Thyroid gland (tissue), 4 donors: ENCODE data around the gene TMEM267. TPM values are rescaled to one million over a fixed set of nuclear protein-coding genes. Genes with fewer than 3 reads are reported as not detected.

ENCODE experiments used
- DNase-seq, 2 donors: peaks; one replicate each; pipeline ENCODE4 v3.0.0-alpha.2; 2019
- H3K27ac ChIP-seq, 3 donors: fragments of 200-600 bp; sonication (generic); 1 replicate in 2 of 3; 2 replicates in 1 of 3; pipeline ENCODE4 v1.5.1; 2016 to 2019; ENCODE audit warnings: mild to moderate bottlenecking in 1 of 3, moderate library complexity in 1 of 3
- H3K27me3 ChIP-seq: fragments of 200-600 bp; sonication (generic); one replicate; pipeline ENCODE4 v1.5.1; 2019
- H3K36me3 ChIP-seq, 2 donors: fragments of 200-600 bp; sonication (generic); one replicate each; pipeline ENCODE4 v1.5.1; 2016 to 2019
- H3K4me1 ChIP-seq, 2 donors: fragments of 200-600 bp; sonication (generic); one replicate each; pipeline ENCODE4 v1.5.1; 2017 to 2019
- H3K4me3 ChIP-seq, 3 donors: fragments of 200-600 bp; sonication (generic); replicated peaks in 1 of 3; 1 replicate in 2 of 3; 2 replicates in 1 of 3; pipeline ENCODE4 v1.5.1; 2016; ENCODE audit warnings: mild to moderate bottlenecking in 1 of 3
- H3K9me3 ChIP-seq: fragments of 200-600 bp; sonication (generic); one replicate; pipeline ENCODE4 v1.5.1; 2017
- POLR2A ChIP-seq, 2 donors: fragments of 450-650 bp; IDR thresholded peaks; one replicate each; pipeline ENCODE4 v1.6.1; 2017; ENCODE audit warnings: antibody characterized with exemption in 2 of 2, mild to moderate bottlenecking in 2 of 2, moderate library complexity in 1 of 2
- WGBS, 2 donors: methylation state at CpG; one replicate each; pipeline ENCODE4 v1.1.5; 2017; 5-methylcytosine and 5-hydroxymethylcytosine counted together
- intact Hi-C: fragments of 100-400 bp; cut with DNase I; formaldehyde crosslinking; loops from one replicate; pipeline ENCODE4 v1.15.1; 2023
- total RNA-seq, 4 donors: library from RNA; depleted of rRNA; stranded (reverse); fragments of >200 nt; gene quantifications; one replicate each; pipeline ENCODE4 v1.2.3, GENCODE V29; 2016
- TF ChIP-seq, protein P1 (sequence below), 6 experiments: fragments of 200-600 bp in 3 of 6; fragments of 450-650 bp in 3 of 6; sonication (generic) in 3 of 6; IDR thresholded peaks; one replicate each; pipeline ENCODE4 v1.5.1; 2016 to 2019; ENCODE audit warnings: antibody characterized with exemption in 6 of 6, mild to moderate bottlenecking in 2 of 6, inconsistent platforms in 1 of 6, moderate library complexity in 1 of 6

TMEM267 gene
- total RNA-seq, 4 donors from 2014 or later, result 24.6 to 40.4 (median 29.2) TPM

DNA sequence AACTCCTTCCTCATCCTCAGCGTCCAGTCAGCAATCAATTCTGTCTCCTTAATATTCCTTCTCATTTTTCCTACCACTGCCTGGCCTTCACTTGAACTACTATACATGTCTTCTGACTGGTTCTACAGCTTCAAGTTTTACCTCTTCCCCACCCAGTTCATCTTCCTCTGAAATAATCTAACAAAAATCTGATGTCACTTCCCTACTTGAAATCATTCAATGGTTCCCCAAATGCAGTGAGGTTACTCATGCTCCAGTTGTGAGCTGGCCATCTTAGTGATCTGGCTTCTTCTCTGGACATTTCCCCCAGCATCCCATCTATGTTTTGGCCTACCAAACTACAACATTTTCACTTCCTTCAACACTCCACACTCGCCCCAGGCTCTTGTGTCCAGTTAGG lies 14.9 kb upstream of the TMEM267 start:
- TF ChIP-seq POLR2A (IDR thresholded peaks at IDR 0.05), result no peak
- TF ChIP-seq, protein P1, sequence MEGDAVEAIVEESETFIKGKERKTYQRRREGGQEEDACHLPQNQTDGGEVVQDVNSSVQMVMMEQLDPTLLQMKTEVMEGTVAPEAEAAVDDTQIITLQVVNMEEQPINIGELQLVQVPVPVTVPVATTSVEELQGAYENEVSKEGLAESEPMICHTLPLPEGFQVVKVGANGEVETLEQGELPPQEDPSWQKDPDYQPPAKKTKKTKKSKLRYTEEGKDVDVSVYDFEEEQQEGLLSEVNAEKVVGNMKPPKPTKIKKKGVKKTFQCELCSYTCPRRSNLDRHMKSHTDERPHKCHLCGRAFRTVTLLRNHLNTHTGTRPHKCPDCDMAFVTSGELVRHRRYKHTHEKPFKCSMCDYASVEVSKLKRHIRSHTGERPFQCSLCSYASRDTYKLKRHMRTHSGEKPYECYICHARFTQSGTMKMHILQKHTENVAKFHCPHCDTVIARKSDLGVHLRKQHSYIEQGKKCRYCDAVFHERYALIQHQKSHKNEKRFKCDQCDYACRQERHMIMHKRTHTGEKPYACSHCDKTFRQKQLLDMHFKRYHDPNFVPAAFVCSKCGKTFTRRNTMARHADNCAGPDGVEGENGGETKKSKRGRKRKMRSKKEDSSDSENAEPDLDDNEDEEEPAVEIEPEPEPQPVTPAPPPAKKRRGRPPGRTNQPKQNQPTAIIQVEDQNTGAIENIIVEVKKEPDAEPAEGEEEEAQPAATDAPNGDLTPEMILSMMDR (IDR thresholded peaks at IDR 0.05), result no peak
- WGBS, 2 donors, result 91 to 96% methylated on average over 2 of the region's 2 CpGs
- intact Hi-C loops, result no loop called here
- DNase-seq, result no peak
- H3K36me3 ChIP-seq, result no peaks in the 10 kb centered on the region
- H3K9me3 ChIP-seq, result no peaks in the 10 kb centered on the region
- no peak overlapping the region for H3K27ac ChIP-seq
- no peaks in the 10 kb centered on the region for H3K4me1 ChIP-seq
- H3K4me3 ChIP-seq, result no peak overlapping the region
- H3K27me3 ChIP-seq, result no peaks in the 10 kb centered on the region

DNA sequence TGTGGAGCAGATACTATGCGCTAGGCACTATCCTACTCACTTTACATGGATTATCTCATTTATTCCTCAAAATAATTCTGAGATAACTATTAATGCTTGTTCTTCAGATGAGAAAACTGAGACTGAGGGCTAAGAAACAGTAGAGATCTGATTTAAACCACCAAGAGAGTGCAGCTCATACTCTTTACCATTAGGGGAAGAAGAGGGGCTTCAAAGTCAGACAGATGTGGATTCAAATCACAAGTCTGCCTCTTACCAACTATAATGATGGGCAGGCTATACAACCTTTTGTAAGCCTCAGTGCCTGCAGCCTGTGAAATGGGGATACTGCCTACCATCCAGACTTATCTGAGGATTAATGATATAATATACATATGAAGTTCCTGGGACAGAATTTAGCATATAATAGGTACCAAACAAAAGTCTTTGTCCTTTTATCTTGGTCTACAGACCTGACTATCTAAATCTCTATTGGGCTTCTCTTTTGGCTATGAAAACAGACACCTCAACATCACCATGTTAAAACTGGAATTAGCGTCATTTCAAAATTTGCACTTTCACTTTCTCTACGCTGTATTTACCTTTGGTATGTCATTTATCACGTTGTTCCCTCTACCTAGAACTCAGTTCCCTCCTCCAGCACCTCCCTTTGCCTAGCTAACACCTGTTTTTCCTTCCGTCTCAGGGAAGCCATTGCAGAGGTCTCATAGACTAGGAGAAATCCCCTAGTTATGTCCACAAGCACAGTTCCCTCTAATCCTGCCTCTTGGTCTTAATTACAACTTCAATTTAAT lies 13.8 kb upstream of the TMEM267 start:
- H3K4me1 ChIP-seq, result no peaks in the 10 kb centered on the region
- TF ChIP-seq, protein P1 (IDR thresholded peaks at IDR 0.05), result no peak
- no peak for TF ChIP-seq POLR2A (IDR thresholded peaks at IDR 0.05)
- 91 to 97% methylated on average over 5 of the region's 5 CpGs for WGBS, 2 donors
- intact Hi-C loops, result no loop called here
- no peak overlapping the region for H3K4me3 ChIP-seq
- DNase-seq, result no peak
- no peak overlapping the region for H3K27ac ChIP-seq
- no peaks in the 10 kb centered on the region for H3K27me3 ChIP-seq
- H3K36me3 ChIP-seq, result no peaks in the 10 kb centered on the region
- H3K9me3 ChIP-seq, result no peaks in the 10 kb centered on the region

DNA sequence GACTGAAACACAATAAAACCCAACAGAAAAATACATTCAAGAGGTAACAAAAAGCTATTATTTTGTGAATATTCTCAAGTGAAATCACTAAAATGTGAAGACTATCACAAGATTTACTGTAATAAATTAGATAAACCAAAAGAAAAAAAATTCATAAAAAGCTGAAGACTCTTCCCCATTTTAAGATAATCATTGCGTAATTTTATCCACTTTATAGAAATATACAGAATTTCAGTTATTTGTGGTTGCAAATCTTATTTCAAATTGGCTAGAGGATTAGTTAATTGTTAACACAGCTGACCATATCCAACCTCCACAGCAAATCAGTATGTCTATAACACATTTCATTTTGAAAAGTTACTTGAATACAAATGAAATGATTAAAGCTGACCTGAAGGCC lies 7.7 kb upstream of the TMEM267 start:
- no peaks in the 10 kb centered on the region for H3K36me3 ChIP-seq
- no peak for DNase-seq
- H3K9me3 ChIP-seq, result no peaks in the 10 kb centered on the region
- H3K27ac ChIP-seq, result no peak overlapping the region
- TF ChIP-seq POLR2A (IDR thresholded peaks at IDR 0.05), result no peak
- TF ChIP-seq, protein P1 (IDR thresholded peaks at IDR 0.05), result no peak
- H3K27me3 ChIP-seq, result no peaks in the 10 kb centered on the region
- no peaks in the 10 kb centered on the region for H3K4me1 ChIP-seq
- H3K4me3 ChIP-seq, result no peak overlapping the region
- 94 to 96% methylated on average over 1 of the region's 1 CpG for WGBS, 2 donors
- intact Hi-C loops, result no loop called here

DNA sequence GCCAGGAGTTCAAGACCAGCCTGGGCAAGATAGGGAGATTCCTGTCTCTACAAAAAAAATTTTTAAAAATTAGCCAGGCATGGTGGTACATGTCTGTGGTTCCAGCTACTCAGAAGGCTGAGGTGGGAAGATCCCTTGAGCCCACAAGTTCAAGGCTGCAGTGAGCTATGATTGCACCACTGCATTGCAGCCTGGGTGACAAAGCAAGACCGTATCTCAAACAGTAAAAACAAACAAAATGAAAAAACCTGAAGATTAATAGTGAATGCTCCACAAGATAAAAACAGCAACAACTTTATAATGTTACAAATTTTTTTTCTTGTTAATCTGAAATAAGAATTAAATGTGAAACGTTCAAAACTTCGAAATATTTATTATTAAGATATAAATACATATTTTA lies 2.7 kb upstream of the TMEM267 start:
- intact Hi-C loops, result loop anchor here (10.0 kb wide), 1 partner anchor 362 kb away; the partner anchor contains the start of gene ZNF131

DNA sequence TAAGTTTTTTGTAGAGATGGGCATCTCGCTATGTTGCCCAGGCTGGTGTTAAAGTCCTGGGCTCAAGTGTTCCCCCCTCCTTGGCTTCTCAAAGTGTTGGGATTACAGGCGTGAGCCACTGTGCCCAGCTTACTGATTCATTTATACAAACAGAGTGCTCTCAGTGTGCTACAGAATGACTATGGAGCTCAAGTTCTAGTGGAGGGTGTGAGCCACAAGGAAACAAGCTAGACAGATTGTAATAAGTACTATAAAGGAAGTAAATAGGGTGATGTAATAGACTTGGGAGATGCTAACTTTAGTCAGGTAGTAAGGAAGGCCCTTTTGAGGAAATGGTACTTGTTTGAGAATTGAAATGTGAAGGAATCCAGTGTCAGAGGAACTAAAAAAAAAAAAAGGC lies 1.7 kb upstream of the TMEM267 start:
- no peak overlapping the region for H3K4me3 ChIP-seq
- intact Hi-C loops, result loop anchor here (10.0 kb wide), 1 partner anchor 361 kb away; the partner anchor contains the start of gene ZNF131
- DNase-seq, result no peak
- TF ChIP-seq, protein P1 (IDR thresholded peaks at IDR 0.05), result no peak
- TF ChIP-seq POLR2A (IDR thresholded peaks at IDR 0.05), result no peak
- H3K36me3 ChIP-seq, result no peaks in the 10 kb centered on the region
- peaks cover 11 to 12% of the 10 kb centered on the region in 2 donors for H3K4me1 ChIP-seq
- 85 to 94% methylated on average over 2 of the region's 2 CpGs for WGBS, 2 donors
- no peaks in the 10 kb centered on the region for H3K27me3 ChIP-seq
- H3K9me3 ChIP-seq, result no peaks in the 10 kb centered on the region
- peak overlapping the region in 1 of 3 donors; percentile 7 for H3K27ac ChIP-seq

More for the DNA sequence above, 2.7 kb upstream of the TMEM267 start:
- H3K4me3 ChIP-seq, result no peak overlapping the region
- no peak overlapping the region for H3K27ac ChIP-seq
- H3K36me3 ChIP-seq, result no peaks in the 10 kb centered on the region
- 94 to 95% methylated on average over 3 of the region's 3 CpGs for WGBS, 2 donors
- H3K27me3 ChIP-seq, result no peaks in the 10 kb centered on the region
- DNase-seq, result no peak
- no peaks in the 10 kb centered on the region for H3K9me3 ChIP-seq
- H3K4me1 ChIP-seq, result peaks cover 11 to 12% of the 10 kb centered on the region in 2 donors
- no peak for TF ChIP-seq POLR2A (IDR thresholded peaks at IDR 0.05)
- TF ChIP-seq, protein P1 (IDR thresholded peaks at IDR 0.05), result no peak
